Endothelial cell of umbilical vein (primary cell): ENCODE data around the gene TUBA3C.

Source experiments
- TF ChIP-seq, protein P1 (sequence below): IDR thresholded peaks from 2 replicates; pipeline ENCODE4 v1.6.1; 2011; ENCODE audit not compliant: insufficient read depth, insufficient read length
- TF ChIP-seq, protein P2 (sequence below), 2 donors: IDR thresholded peaks; 1 replicate in 1 of 2; 2 replicates in 1 of 2; pipeline ENCODE4 v1.5.1; 2011; ENCODE audit warnings: low read length in 2 of 2, mild to moderate bottlenecking in 2 of 2, moderate library complexity in 2 of 2, control low read depth in 1 of 2, inconsistent platforms in 1 of 2, low read depth in 1 of 2; ENCODE audit not compliant: insufficient read depth in 1 of 2; ENCODE audit errors: extremely low read depth in 1 of 2

DNA sequence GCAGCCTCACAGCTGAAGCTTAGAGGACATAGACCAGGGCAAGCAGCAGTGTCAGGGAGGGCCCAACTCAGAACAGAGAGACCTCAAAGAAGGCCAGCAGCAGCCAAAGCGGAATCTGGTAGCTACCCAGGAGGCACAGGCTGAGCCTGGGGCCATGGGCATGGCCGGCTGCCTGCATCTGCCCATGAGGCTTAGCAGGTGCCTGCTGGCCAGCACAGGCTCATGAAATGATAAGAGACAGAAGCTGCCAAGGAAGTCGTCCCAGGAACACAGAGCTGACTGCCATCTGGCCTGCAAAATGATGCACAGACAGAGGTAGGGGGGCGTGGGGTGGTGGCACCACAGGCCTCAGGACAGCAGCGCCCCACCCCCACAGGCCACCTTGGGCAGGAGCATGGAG, 29.2 kb downstream of the TUBA3C start:
- TF ChIP-seq, protein P1, sequence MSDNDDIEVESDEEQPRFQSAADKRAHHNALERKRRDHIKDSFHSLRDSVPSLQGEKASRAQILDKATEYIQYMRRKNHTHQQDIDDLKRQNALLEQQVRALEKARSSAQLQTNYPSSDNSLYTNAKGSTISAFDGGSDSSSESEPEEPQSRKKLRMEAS = no peak
- TF ChIP-seq, protein P2, sequence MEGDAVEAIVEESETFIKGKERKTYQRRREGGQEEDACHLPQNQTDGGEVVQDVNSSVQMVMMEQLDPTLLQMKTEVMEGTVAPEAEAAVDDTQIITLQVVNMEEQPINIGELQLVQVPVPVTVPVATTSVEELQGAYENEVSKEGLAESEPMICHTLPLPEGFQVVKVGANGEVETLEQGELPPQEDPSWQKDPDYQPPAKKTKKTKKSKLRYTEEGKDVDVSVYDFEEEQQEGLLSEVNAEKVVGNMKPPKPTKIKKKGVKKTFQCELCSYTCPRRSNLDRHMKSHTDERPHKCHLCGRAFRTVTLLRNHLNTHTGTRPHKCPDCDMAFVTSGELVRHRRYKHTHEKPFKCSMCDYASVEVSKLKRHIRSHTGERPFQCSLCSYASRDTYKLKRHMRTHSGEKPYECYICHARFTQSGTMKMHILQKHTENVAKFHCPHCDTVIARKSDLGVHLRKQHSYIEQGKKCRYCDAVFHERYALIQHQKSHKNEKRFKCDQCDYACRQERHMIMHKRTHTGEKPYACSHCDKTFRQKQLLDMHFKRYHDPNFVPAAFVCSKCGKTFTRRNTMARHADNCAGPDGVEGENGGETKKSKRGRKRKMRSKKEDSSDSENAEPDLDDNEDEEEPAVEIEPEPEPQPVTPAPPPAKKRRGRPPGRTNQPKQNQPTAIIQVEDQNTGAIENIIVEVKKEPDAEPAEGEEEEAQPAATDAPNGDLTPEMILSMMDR (IDR thresholded peaks at IDR 0.05; ENCODE audit: extremely low read depth in 1 of 2, insufficient read depth in 1 of 2, low read depth in 1 of 2, low read length in 2 of 2) = no peak
